ENCODE measurements around the gene SIGLEC5. TPM values are rescaled to one million over a fixed set of nuclear protein-coding genes. Genes with fewer than 3 reads are reported as not detected.
A peak's percentile ranks its signal among the peaks of the same experiment; 100 is the strongest.

SIGLEC5 gene
- total and polyA plus RNA-seq, 8 donors: 0.58 to 1.8 (median 1.2) TPM; not detected in 5

- H3K36me3 ChIP-seq: no peaks in the 10 kb centered on the region
- 52 to 61% (median 60%) methylated on average over 3 of the region's 3 CpGs for WGBS, 5 donors
- no peak overlapping the region for H3K4me3 ChIP-seq
- TF ChIP-seq POLR2AphosphoS5 (IDR thresholded peaks at IDR 0.05) (no peak), POLR2A (IDR thresholded peaks at IDR 0.05) (no peak), EP300 (IDR thresholded peaks at IDR 0.05) (no peak)
- TF ChIP-seq, protein P1, sequence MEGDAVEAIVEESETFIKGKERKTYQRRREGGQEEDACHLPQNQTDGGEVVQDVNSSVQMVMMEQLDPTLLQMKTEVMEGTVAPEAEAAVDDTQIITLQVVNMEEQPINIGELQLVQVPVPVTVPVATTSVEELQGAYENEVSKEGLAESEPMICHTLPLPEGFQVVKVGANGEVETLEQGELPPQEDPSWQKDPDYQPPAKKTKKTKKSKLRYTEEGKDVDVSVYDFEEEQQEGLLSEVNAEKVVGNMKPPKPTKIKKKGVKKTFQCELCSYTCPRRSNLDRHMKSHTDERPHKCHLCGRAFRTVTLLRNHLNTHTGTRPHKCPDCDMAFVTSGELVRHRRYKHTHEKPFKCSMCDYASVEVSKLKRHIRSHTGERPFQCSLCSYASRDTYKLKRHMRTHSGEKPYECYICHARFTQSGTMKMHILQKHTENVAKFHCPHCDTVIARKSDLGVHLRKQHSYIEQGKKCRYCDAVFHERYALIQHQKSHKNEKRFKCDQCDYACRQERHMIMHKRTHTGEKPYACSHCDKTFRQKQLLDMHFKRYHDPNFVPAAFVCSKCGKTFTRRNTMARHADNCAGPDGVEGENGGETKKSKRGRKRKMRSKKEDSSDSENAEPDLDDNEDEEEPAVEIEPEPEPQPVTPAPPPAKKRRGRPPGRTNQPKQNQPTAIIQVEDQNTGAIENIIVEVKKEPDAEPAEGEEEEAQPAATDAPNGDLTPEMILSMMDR (IDR thresholded peaks at IDR 0.05): no peak
- peaks cover 0 to 9% (median 6%) of the 10 kb centered on the region in 4 donors for H3K9me3 ChIP-seq
- no peak for DNase-seq
- H3K27me3 ChIP-seq: peaks cover 0 to 50% (median 12%) of the 10 kb centered on the region in 3 donors
- intact Hi-C loops (cut with DNase I; ENCODE audit: low total_unique reads): no loop called here
- no peaks in the 10 kb centered on the region for H3K4me1 ChIP-seq
- H3K27ac ChIP-seq: no peak overlapping the region
Observed at GRCh38 chr19:51664997-51665396, 34.8 kb upstream of the SIGLEC5 start.

- H3K4me1 ChIP-seq: no peaks in the 10 kb centered on the region
- 16 to 23% (median 22%) methylated on average over 1 of the region's 1 CpG for WGBS, 5 donors
- no peak overlapping the region for H3K4me3 ChIP-seq
- H3K9me3 ChIP-seq: peaks cover 0 to 9% (median 6%) of the 10 kb centered on the region in 4 donors
- intact Hi-C loops (cut with DNase I; ENCODE audit: low total_unique reads): no loop called here
- no peak overlapping the region for H3K27ac ChIP-seq
- peaks cover 0 to 50% (median 12%) of the 10 kb centered on the region in 3 donors for H3K27me3 ChIP-seq
- DNase-seq: no peak
- no peaks in the 10 kb centered on the region for H3K36me3 ChIP-seq
- TF ChIP-seq, protein P1 (IDR thresholded peaks at IDR 0.05): no peak
- TF ChIP-seq POLR2A (IDR thresholded peaks at IDR 0.05) (no peak), EP300 (IDR thresholded peaks at IDR 0.05) (no peak), POLR2AphosphoS5 (IDR thresholded peaks at IDR 0.05) (no peak)
Observed at GRCh38 chr19:51664131-51664530, 33.9 kb upstream of the SIGLEC5 start.

GRCh38 chr19:51663650-51664049, 33.4 kb upstream of the SIGLEC5 start:
- Histone ChIP-seq H3K4me1 (no peaks in the 10 kb centered on the region), H3K27ac (no peak overlapping the region), H3K27me3 (peaks cover 0 to 50% (median 12%) of the 10 kb centered on the region in 3 donors), H3K36me3 (no peaks in the 10 kb centered on the region), H3K9me3 (peaks cover 0 to 9% (median 6%) of the 10 kb centered on the region in 4 donors), H3K4me3 (no peak overlapping the region)
- intact Hi-C loops (cut with DNase I; ENCODE audit: low total_unique reads): no loop called here
- 46 to 74% (median 54%) methylated on average over 3 of the region's 3 CpGs for WGBS, 5 donors
- DNase-seq: no peak
- no peak for TF ChIP-seq POLR2AphosphoS5 (IDR thresholded peaks at IDR 0.05)
- no peak for TF ChIP-seq EP300 (IDR thresholded peaks at IDR 0.05)
- TF ChIP-seq, protein P1 (IDR thresholded peaks at IDR 0.05): no peak
- TF ChIP-seq POLR2A (IDR thresholded peaks at IDR 0.05): no peak

- H3K4me3 ChIP-seq: no peak overlapping the region
- H3K9me3 ChIP-seq: peaks cover 0 to 9% (median 6%) of the 10 kb centered on the region in 4 donors
- H3K27me3 ChIP-seq: peaks cover 0 to 38% (median 12%) of the 10 kb centered on the region in 3 donors
- WGBS, 5 donors: 8 to 17% (median 10%) methylated on average over 9 to 10 of the region's 10 CpGs
- TF ChIP-seq, protein P1 (IDR thresholded peaks at IDR 0.05): peak in 4 of 7 experiments; percentile 24 to 44 (median 36)
- no peak for TF ChIP-seq POLR2A (IDR thresholded peaks at IDR 0.05)
- DNase-seq: peak; percentile 65 to 91
- H3K4me1 ChIP-seq: peaks cover 0 to 8% (median 6%) of the 10 kb centered on the region in 4 donors
- intact Hi-C loops (cut with DNase I; ENCODE audit: low total_unique reads): no loop called here
- H3K27ac ChIP-seq: no peak overlapping the region
- no peaks in the 10 kb centered on the region for H3K36me3 ChIP-seq
Observed at GRCh38 chr19:51660975-51661600, 30.9 kb upstream of the SIGLEC5 start.
